Measurements from ENCODE around the gene PTPRC.
A peak's percentile ranks its signal among the peaks of the same experiment; 100 is the strongest.

Gene PTPRC

GRCh38 chr1:198601936-198602889 is 36.6 kb upstream of the PTPRC start:
- FAIRE-seq (peak; percentile 31), DNase-seq (ENCODE audit: insufficient read length, low spot score) (no peak)
- TF ChIP-seq POU2F2 (IDR thresholded peaks at IDR 0.05; ENCODE audit: low read depth, low read length) (no peak), SPI1 (IDR thresholded peaks at IDR 0.05; ENCODE audit: low read depth, low read length) (peak; percentile 41)

DNA sequence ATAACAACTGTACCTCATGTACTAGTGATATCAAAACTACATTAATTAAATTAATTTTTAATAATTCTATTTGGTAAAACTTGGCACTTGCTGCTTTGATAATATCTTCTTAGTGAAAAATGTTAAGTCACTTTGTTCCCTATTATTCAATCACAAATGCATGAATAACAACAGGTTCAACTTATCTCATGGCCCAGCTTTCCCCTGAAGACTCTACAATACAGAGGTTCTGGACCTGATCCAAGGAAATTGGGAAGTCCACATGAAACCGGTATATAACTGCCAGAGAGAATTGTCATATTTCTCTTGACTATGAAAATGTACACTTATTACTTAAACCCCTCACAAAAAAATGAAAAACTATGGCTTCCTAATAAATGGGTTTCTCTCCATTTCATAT is 33.9 kb upstream of the PTPRC start:
- no peak for FAIRE-seq
- TF ChIP-seq POLR2AphosphoS5 (IDR thresholded peaks at IDR 0.05; ENCODE audit: low read depth, low read length) (no peak), TAF1 (IDR thresholded peaks at IDR 0.05; ENCODE audit: low read depth, low read length) (no peak), POLR2A (IDR thresholded peaks at IDR 0.05; ENCODE audit: low read depth, low read length) (no peak), POU2F2 (IDR thresholded peaks at IDR 0.05; ENCODE audit: low read depth, low read length) (no peak), SPI1 (IDR thresholded peaks at IDR 0.05; ENCODE audit: low read depth, low read length) (no peak)
- no peak for DNase-seq (ENCODE audit: insufficient read length, low spot score)

DNA sequence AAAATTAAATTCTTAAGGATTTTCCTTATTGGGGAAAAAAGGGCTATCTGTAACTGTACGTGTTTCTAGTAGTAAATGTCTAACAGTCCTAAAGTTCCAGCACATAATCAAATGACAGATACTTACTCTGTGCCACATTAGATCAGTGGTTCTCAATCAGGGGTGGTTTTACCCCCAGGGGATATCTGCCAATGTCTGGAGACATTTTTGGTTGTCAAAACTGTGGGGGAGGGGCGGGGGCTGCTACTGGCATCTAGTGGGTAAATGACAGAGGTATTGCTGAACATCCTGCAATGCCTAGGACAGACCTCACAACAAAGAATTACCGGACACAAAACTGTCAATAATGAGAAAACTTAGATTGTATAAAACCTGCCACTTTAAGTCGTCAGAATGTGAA is 33.4 kb upstream of the PTPRC start:
- DNase-seq (ENCODE audit: insufficient read length, low spot score) (no peak), FAIRE-seq (no peak)
- TF ChIP-seq TAF1 (IDR thresholded peaks at IDR 0.05; ENCODE audit: low read depth, low read length) (no peak), PAX5 (IDR thresholded peaks at IDR 0.05; ENCODE audit: insufficient read depth, low read length, severe bottlenecking) (no peak), SPI1 (IDR thresholded peaks at IDR 0.05; ENCODE audit: low read depth, low read length) (no peak)

DNA sequence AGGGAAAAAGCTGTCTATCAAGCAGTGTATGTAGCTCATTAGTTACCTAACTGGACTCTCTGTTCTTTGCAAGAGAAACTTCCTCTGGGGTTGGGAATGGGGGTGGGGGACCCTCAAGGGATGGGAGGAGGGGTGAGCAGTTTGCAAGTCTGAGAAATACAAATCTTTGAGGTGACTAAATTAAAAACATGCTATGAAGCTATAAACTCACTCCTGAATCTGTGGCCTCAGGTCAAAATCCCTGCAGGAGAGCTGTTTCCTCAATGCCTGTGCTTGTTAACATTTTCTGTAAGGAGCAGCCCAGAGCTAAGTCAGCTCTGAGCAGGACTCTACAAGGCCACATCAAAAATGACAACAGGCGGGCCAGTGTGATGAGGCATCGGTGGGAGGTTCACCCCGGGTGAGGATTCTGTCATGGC is 32.8 kb upstream of the PTPRC start:
- no peak for TF ChIP-seq TAF1 (IDR thresholded peaks at IDR 0.05; ENCODE audit: low read depth, low read length)
- TF ChIP-seq POU2F2 (IDR thresholded peaks at IDR 0.05; ENCODE audit: low read depth, low read length): no peak
- no peak for TF ChIP-seq POLR2A (IDR thresholded peaks at IDR 0.05; ENCODE audit: low read depth, low read length)
- TF ChIP-seq PAX5 (IDR thresholded peaks at IDR 0.05; ENCODE audit: insufficient read depth, low read length, severe bottlenecking): no peak
- TF ChIP-seq POLR2AphosphoS5 (IDR thresholded peaks at IDR 0.05; ENCODE audit: low read depth, low read length): no peak
- no peak for TF ChIP-seq SPI1 (IDR thresholded peaks at IDR 0.05; ENCODE audit: low read depth, low read length)
- DNase-seq (ENCODE audit: insufficient read length, low spot score) (no peak), FAIRE-seq (no peak)

DNA sequence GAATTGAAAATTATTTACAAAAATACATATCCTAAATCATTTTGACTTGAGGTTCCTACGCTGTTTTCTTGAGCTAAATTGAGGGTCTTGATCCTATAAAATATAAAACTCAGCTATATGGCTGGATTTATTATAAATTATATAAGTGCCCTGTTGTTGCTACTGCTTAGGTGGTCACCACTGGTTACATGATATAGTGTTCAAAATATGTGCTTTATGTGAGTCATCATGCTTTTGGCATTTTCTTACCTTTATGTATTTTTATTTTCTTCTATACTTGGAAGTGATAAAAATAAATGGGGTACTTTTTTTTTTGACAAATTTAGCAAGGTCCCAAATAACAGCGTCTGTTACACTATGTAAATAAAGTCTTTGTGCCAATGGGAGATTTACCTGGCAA is 31.1 kb upstream of the PTPRC start:
- DNase-seq (ENCODE audit: insufficient read length, low spot score): no peak
- FAIRE-seq: no peak

DNA sequence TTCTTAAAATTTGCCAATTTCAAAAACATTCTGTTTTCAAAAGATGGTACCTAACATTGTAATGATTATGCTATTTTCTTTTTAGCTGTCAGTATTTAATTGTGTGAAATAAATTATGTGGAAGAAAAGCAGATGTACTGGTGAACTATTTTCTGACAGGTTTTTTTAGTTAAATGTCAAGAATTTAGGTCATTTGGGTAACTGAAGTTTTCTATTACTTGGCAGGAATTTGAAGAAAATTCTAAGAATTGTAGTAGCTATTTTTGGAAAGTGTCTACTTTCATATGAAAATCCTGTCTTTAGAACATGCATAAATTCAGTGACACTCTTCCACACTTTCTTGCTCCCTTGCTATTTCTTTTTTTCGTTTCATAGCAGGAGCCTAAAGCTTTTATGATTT is 28.5 kb upstream of the PTPRC start:
- FAIRE-seq: no peak
- no peak for TF ChIP-seq POU2F2 (IDR thresholded peaks at IDR 0.05; ENCODE audit: low read depth, low read length)
- TF ChIP-seq POLR2A (IDR thresholded peaks at IDR 0.05; ENCODE audit: low read depth, low read length): no peak
- no peak for TF ChIP-seq TAF1 (IDR thresholded peaks at IDR 0.05; ENCODE audit: low read depth, low read length)
- TF ChIP-seq PAX5 (IDR thresholded peaks at IDR 0.05; ENCODE audit: insufficient read depth, low read length, severe bottlenecking): no peak
- no peak for TF ChIP-seq POLR2AphosphoS5 (IDR thresholded peaks at IDR 0.05; ENCODE audit: low read depth, low read length)
- TF ChIP-seq SPI1 (IDR thresholded peaks at IDR 0.05; ENCODE audit: low read depth, low read length): no peak
- no peak for DNase-seq (ENCODE audit: insufficient read length, low spot score)

More for the DNA sequence above, 31.1 kb upstream of the PTPRC start:
- TF ChIP-seq POLR2A (IDR thresholded peaks at IDR 0.05; ENCODE audit: low read depth, low read length) (no peak), TAF1 (IDR thresholded peaks at IDR 0.05; ENCODE audit: low read depth, low read length) (no peak), PAX5 (IDR thresholded peaks at IDR 0.05; ENCODE audit: insufficient read depth, low read length, severe bottlenecking) (no peak), SPI1 (IDR thresholded peaks at IDR 0.05; ENCODE audit: low read depth, low read length) (no peak), POLR2AphosphoS5 (IDR thresholded peaks at IDR 0.05; ENCODE audit: low read depth, low read length) (no peak), POU2F2 (IDR thresholded peaks at IDR 0.05; ENCODE audit: low read depth, low read length) (no peak)

DNA sequence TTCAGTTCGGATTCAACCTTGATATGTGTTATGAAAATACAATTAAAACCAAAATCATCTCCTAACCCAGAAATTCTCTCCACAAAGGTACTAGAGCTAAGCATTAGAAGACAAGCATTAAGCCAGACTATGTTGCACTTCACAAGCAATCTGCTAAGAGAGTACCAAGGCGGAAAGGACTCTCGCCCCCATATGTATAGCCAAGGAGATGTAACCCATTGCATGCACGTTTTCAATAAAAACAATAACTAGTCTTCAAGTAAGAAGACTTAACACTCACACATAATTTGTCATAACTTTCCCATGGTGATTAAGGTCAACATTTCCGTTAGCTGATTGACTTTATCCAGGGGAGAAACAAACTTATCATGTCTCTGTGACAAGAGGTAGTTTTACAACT is 27.6 kb upstream of the PTPRC start:
- DNase-seq (ENCODE audit: insufficient read length, low spot score) (no peak), FAIRE-seq (peak; percentile 23)
- no peak for TF ChIP-seq POU2F2 (IDR thresholded peaks at IDR 0.05; ENCODE audit: low read depth, low read length)
- TF ChIP-seq PAX5 (IDR thresholded peaks at IDR 0.05; ENCODE audit: insufficient read depth, low read length, severe bottlenecking): no peak
- TF ChIP-seq POLR2A (IDR thresholded peaks at IDR 0.05; ENCODE audit: low read depth, low read length): no peak
- no peak for TF ChIP-seq POLR2AphosphoS5 (IDR thresholded peaks at IDR 0.05; ENCODE audit: low read depth, low read length)
- no peak for TF ChIP-seq TAF1 (IDR thresholded peaks at IDR 0.05; ENCODE audit: low read depth, low read length)
- no peak for TF ChIP-seq SPI1 (IDR thresholded peaks at IDR 0.05; ENCODE audit: low read depth, low read length)

- FAIRE-seq: no peak
- TF ChIP-seq POLR2A (IDR thresholded peaks at IDR 0.05; ENCODE audit: low read depth, low read length) (no peak), POLR2AphosphoS5 (IDR thresholded peaks at IDR 0.05; ENCODE audit: low read depth, low read length) (no peak)
- DNase-seq (ENCODE audit: insufficient read length, low spot score): no peak
These were observed 26.2 kb upstream of the PTPRC start for GRCh38 chr1:198612471-198613260.

DNA sequence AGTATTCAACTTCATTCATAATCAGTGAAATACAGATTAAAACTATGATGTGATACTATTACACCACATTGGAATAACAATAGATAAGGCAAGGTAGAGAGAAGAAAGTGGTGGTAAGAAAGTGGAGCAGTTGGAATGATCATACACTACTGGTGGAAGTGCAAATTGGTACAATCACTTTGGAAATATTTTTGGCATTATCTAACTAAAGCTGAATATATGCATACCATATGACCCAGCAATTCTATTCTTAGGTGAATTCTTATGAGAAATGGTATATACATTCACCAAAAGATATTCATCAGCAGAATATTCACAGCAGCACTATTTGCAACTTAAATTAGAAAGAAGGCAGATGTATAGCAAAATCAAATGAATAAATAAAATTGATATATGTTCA is 21.4 kb upstream of the PTPRC start:
- no peak for FAIRE-seq
- DNase-seq (ENCODE audit: insufficient read length, low spot score): no peak
- TF ChIP-seq POLR2A (IDR thresholded peaks at IDR 0.05; ENCODE audit: low read depth, low read length) (no peak), TAF1 (IDR thresholded peaks at IDR 0.05; ENCODE audit: low read depth, low read length) (no peak), PAX5 (IDR thresholded peaks at IDR 0.05; ENCODE audit: insufficient read depth, low read length, severe bottlenecking) (no peak), POLR2AphosphoS5 (IDR thresholded peaks at IDR 0.05; ENCODE audit: low read depth, low read length) (no peak), POU2F2 (IDR thresholded peaks at IDR 0.05; ENCODE audit: low read depth, low read length) (no peak), SPI1 (IDR thresholded peaks at IDR 0.05; ENCODE audit: low read depth, low read length) (no peak)

Measured in GM12891 (cell line).